Panc1 (cell line): ENCODE measurements around the gene ALPK3. TPM values are rescaled to one million over a fixed set of nuclear protein-coding genes. Genes with fewer than 3 reads are reported as not detected.

Source experiments
- ATAC-seq: fragments of 200-7000 bp; cut with Tn5 transposase; 2 replicates; pipeline ENCODE4 v1.9.1; 2020; ENCODE audit warnings: mild to moderate bottlenecking, moderate library complexity
- BruUV-seq: library from RNA; stranded (reverse); fragments of 400-500 nt; replicated peaks from 2 replicates; lab custom pipeline; 2021; lab: Mats Ljungman, UMichigan
- CTCF ChIA-PET: fragments of 300-600 bp; sonication (Branson Sonifier 250); formaldehyde crosslinking; loops from one replicate; lab custom pipeline; 2022; ENCODE audit warnings: antibody characterized with exemption; lab: Charles Lee
- POLR2A ChIA-PET: fragments of 300-600 bp; sonication (Branson Sonifier 250); formaldehyde crosslinking; loops from one replicate; lab custom pipeline; 2022; ENCODE audit warnings: antibody characterized with exemption; lab: Charles Lee
- DNase-seq: peaks from one replicate; pipeline ENCODE4 v3.0.0-alpha.2; 2010; ENCODE audit warnings: low read depth, low spot score
- H3K27ac ChIP-seq: 2 replicates; pipeline ENCODE4 v1.5.1; 2011; ENCODE audit warnings: mild to moderate bottlenecking, low read length, inconsistent platforms
- H3K27me3 ChIP-seq: fragments of 200-500 bp; sonication (Bioruptor generic); 2 replicates; pipeline ENCODE4 v1.6.0; 2014; ENCODE audit warnings: low read length, inconsistent platforms; ENCODE audit not compliant: control insufficient read depth, insufficient read depth
- H3K36me3 ChIP-seq: fragments of 200-500 bp; sonication (Bioruptor generic); 2 replicates; pipeline ENCODE4 v1.5.1; 2014; ENCODE audit warnings: inconsistent platforms, mild to moderate bottlenecking, low read length, moderate library complexity; ENCODE audit not compliant: control insufficient read depth, insufficient read depth
- H3K4me1 ChIP-seq: 2 replicates; pipeline ENCODE4 v1.5.1; 2011; ENCODE audit warnings: inconsistent platforms, mild to moderate bottlenecking, low read length, moderate library complexity; ENCODE audit not compliant: control insufficient read depth, insufficient read depth
- H3K4me3 ChIP-seq, 2 experiments: 2 replicates each; pipeline ENCODE4 v1.5.1; 2011 to 2012; ENCODE audit warnings: low read depth in 2 of 2, low read length in 2 of 2, mild to moderate bottlenecking in 2 of 2, inconsistent platforms in 1 of 2, moderate library complexity in 1 of 2
- H3K9me3 ChIP-seq: fragments of 200-500 bp; sonication (Bioruptor generic); 2 replicates; pipeline ENCODE4 v1.5.1; 2014; ENCODE audit warnings: low read depth, mild to moderate bottlenecking, inconsistent platforms, low read length, moderate library complexity; ENCODE audit not compliant: control insufficient read depth, insufficient read depth
- CTCF ChIP-seq: fragments of 450-650 bp; IDR thresholded peaks from 2 replicates; pipeline ENCODE4 v1.5.1; 2017; ENCODE audit warnings: mild to moderate bottlenecking
- POLR2AphosphoS5 ChIP-seq: IDR thresholded peaks from 2 replicates; pipeline ENCODE4 v1.6.1; 2012; ENCODE audit warnings: mild to moderate bottlenecking, low read depth, low read length, moderate library complexity
- REST ChIP-seq, 2 experiments: IDR thresholded peaks; 2 replicates each; pipeline ENCODE4 v1.6.1; 2011 to 2012; ENCODE audit warnings: low read depth in 2 of 2, control low read depth in 1 of 2, low read length in 1 of 2, mild to moderate bottlenecking in 1 of 2, moderate library complexity in 1 of 2; ENCODE audit not compliant: insufficient read depth in 1 of 2
- SIN3A ChIP-seq: IDR thresholded peaks from 2 replicates; pipeline ENCODE4 v1.6.1; 2012; ENCODE audit warnings: low read depth, mild to moderate bottlenecking, low read length, moderate library complexity, borderline replicate concordance; ENCODE audit not compliant: insufficient read depth
- TCF7L2 ChIP-seq: IDR thresholded peaks from 2 replicates; pipeline ENCODE4 v1.6.1; 2011; ENCODE audit warnings: mild to moderate bottlenecking, low read depth, low read length, inconsistent platforms
- in situ Hi-C: cut with HindIII; loops from 2 replicates; pipeline ENCODE4 v1.10.0; 2016; ENCODE audit warnings: low sequenced_read_pairs, low pct_unique_long_range_greater_than_20kb
- intact Hi-C: fragments of 100-400 bp; cut with micrococcal nuclease; formaldehyde crosslinking; loops from one replicate; pipeline ENCODE4 v1.10.0; 2022; ENCODE audit not compliant: unreplicated experiment
- total RNA-seq: library from RNA; stranded (reverse); gene quantifications from one replicate; pipeline ENCODE4 v1.2.1, GENCODE V29; 2021; ENCODE audit not compliant: unreplicated experiment

The ALPK3 gene
- total RNA-seq, 1 experiment from 2014 or later: 1.0 TPM

- in situ Hi-C loops: no loop called here
- no peaks in the 10 kb centered on the region for H3K4me1 ChIP-seq
- H3K27ac ChIP-seq: no peak overlapping the region
- DNase-seq (no peak), ATAC-seq (no peak)
- no peak for TF ChIP-seq REST (IDR thresholded peaks at IDR 0.05; ENCODE audit: insufficient read depth in 1 of 2, low read depth in 2 of 2, low read length in 1 of 2)
- TF ChIP-seq TCF7L2: no peak
- no peak for TF ChIP-seq CTCF
- no peak for TF ChIP-seq POLR2AphosphoS5
- no peak for TF ChIP-seq SIN3A
- CTCF ChIA-PET: no interaction called here
- H3K4me3 ChIP-seq: no peak overlapping the region
- BruUV-seq: no TSS peak
- no peaks in the 10 kb centered on the region for H3K27me3 ChIP-seq
- H3K36me3 ChIP-seq: no peaks in the 10 kb centered on the region
- POLR2A ChIA-PET: no interaction called here
- intact Hi-C loops: no loop called here
- no peaks in the 10 kb centered on the region for H3K9me3 ChIP-seq
Observed at GRCh38 chr15:84873997-84874396, 56.8 kb downstream of the ALPK3 start.

GRCh38 chr15:84874981-84875699 lies 58.0 kb downstream of the ALPK3 start:
- ATAC-seq (no peak), DNase-seq (no peak)
- POLR2A ChIA-PET: no interaction called here
- no peaks in the 10 kb centered on the region for H3K36me3 ChIP-seq
- CTCF ChIA-PET: no interaction called here
- no peaks in the 10 kb centered on the region for H3K9me3 ChIP-seq
- in situ Hi-C loops (no loop called here), intact Hi-C loops (no loop called here)
- H3K4me1 ChIP-seq: no peaks in the 10 kb centered on the region
- H3K27ac ChIP-seq: no peak overlapping the region
- TF ChIP-seq POLR2AphosphoS5: no peak
- TF ChIP-seq CTCF: no peak
- TF ChIP-seq TCF7L2: no peak
- TF ChIP-seq REST (IDR thresholded peaks at IDR 0.05; ENCODE audit: insufficient read depth in 1 of 2, low read depth in 2 of 2, low read length in 1 of 2): no peak
- TF ChIP-seq SIN3A: no peak
- no peaks in the 10 kb centered on the region for H3K27me3 ChIP-seq
- BruUV-seq: no TSS peak
- no peak overlapping the region for H3K4me3 ChIP-seq
